ENCODE data around the gene OR5B21.

DNA sequence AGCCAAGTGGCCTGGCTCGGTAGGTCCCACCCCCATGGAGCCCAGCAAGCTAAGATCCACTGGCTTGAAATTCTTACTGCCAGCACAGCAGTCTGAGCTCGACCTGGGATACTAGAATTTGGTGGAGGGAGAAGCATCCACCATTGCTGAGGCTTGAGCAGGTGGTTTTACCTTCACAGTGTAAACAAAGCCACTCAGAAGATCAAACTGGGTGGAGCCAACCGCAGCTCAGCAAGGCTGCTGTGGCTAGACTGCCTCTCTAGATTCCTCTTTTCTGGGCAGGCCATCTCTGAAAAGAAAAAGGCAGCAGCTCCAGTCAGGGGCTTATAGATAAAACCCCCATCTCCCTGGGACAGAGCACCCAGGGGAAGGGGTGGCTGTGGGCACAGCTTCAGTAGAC is 22.3 kb upstream of the OR5B21 start:
- TF ChIP-seq, protein P1, sequence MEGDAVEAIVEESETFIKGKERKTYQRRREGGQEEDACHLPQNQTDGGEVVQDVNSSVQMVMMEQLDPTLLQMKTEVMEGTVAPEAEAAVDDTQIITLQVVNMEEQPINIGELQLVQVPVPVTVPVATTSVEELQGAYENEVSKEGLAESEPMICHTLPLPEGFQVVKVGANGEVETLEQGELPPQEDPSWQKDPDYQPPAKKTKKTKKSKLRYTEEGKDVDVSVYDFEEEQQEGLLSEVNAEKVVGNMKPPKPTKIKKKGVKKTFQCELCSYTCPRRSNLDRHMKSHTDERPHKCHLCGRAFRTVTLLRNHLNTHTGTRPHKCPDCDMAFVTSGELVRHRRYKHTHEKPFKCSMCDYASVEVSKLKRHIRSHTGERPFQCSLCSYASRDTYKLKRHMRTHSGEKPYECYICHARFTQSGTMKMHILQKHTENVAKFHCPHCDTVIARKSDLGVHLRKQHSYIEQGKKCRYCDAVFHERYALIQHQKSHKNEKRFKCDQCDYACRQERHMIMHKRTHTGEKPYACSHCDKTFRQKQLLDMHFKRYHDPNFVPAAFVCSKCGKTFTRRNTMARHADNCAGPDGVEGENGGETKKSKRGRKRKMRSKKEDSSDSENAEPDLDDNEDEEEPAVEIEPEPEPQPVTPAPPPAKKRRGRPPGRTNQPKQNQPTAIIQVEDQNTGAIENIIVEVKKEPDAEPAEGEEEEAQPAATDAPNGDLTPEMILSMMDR (IDR thresholded peaks at IDR 0.05) = no peak
- no peak for TF ChIP-seq POLR2AphosphoS5 (IDR thresholded peaks at IDR 0.05)
- no peak for TF ChIP-seq POLR2A (IDR thresholded peaks at IDR 0.05)
